ENCODE data around the gene SALL1.

Gene SALL1

DNA sequence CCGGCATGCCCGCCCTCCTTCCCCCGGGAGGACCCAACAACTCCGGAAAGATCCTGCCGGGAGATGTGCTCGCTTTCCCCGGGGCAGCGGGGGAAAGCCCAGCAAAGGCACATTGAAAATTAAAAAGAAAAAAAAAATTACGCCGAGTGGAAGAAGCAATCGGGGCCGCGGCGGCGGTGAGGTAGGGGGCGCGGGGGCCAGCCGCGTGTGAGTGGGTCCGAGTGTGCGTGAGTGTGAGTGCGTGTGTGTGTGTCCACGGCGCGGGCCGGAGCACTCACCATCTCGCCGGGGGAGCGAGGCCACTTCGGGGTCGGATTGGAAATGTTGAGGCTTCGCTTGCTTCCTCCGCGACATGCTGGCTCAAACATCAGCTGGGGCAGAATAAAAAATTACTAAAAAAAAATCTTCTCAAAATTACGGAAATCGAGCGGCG lies at the start of gene SALL1:
TSS of gene SALL1 (minus strand) at position 383 of the 433 bp plus-strand sequence. CDS start at position 354, 29 bp downstream.
- DNase-seq, result peak; percentile 78

DNA sequence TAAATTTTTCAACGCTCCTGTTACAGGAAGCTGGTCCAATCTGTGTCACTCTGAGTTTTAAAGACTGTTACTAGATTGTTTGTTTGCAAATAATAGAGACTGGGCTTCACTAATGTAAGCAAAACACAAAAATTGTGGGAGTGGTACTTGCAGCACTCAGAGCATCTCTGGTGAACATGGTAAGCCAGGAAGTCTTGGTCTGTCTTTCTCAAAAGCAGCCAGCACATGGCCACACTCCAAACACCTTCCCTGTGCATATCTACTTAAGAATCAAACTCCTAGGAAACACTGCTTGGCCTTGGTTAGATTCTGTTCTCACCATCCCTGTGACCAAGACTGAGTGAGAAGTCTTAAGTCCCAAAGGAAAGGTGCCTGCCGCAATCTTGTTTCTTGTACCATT lies 49.7 kb upstream of the SALL1 start:
- DNase-seq, result no peak

DNA sequence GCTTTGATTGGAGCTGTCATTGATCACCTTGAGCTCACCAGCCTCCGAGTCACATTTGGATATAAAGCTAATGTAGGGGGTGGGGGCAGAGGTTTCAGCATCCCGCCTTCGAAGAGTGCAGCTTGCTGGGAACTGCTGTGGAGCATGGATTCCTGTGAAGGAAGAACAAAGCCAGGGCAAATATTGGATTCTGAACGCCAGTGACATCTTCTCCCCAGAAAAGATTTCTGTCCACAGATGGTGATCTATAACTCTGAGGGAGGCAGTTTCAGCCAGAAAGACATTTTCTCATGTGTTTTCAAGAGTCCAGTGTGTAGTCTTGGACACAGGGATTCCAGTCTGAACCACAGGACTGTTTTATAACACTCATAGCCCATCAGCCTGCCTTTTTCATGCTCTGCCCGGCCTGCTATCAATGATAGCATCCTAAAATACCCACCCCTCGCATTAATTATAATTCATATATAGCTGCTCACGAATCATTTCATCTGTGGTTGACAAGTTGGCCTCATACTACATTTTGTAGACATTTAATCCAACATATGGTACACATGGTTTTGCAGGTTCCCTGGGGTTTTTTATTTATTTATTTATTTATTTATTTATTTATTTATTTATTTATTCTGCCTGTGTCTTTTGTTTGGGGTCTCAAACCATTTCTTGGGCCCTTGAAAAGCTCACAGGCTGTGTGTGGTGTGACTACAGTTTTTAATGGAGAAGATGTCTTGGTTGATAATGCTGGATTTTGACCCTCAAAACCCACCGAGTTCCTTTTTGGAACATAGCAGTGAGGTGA lies 47.1 kb upstream of the SALL1 start:
- DNase-seq, result peak; percentile 44

DNA sequence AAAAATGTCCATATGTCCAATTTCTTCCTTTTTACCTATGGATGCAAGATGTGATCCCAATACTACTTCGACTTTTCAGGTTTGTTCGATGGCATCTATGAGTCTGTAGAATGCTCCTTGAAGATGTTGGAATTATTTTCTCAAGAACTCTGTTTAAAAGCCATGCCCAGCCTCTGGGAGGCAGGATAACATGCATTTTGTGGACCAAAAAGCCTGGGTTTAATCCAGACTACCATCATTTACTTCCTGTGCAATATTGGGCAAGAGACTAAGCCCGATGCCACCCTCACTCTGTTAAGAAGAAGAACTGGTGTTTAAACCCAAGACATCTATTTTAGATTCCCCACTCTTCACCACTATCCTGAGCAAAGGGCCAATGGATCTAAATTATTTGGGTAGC lies 42.8 kb upstream of the SALL1 start:
- no peak for DNase-seq

DNA sequence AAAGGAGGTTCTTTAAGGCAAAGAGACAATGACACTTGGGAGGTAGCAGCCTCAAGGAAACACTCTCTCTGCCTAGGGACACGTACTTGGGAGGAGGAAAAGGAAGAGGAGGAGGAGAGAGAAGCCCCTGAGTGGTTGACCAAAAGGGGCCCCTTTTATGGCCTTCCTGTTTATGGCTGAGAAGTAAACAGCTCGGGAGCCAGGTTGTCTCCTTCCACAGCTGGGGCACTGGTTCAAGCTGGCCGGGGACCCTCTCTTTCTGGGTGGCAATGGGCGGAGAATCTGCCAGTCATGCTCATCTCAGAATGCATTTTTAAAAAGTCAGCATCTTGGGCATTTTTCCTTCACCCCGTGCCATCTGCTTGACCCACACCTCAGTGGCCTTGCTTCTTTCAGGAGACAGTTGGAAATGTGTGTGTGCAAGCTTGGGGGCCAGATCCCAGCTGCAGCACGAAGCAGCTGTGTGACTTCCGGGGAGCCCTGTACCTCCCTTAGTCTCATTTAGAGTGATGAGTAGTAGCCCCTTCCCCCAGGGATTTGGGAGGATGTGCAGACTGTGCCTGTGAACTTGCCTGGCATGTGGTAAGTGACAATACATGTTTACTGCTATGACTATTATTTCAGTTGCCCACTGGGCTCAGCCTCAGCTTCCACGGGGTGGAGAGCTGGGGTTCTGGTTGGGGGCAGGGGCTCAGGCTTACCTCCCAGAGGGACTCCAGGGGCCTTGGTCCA lies 33.8 kb upstream of the SALL1 start:
- DNase-seq, result peak; percentile 37

DNA sequence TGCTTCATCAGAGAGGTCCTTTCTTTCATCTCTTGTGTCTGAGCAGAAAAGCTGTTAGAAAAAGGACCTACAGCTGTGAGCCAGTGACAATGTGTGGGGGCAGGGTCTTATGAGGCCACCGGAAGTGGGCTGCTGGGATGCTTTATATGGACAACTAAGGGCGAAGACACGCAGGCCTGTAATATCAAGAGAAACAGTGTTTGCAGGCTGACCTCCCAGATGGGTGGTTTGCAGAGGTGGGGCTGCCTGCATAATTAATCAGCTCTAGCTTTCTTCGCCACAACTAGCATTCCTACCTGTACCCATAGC lies 30.4 kb upstream of the SALL1 start:
- DNase-seq, result no peak

DNA sequence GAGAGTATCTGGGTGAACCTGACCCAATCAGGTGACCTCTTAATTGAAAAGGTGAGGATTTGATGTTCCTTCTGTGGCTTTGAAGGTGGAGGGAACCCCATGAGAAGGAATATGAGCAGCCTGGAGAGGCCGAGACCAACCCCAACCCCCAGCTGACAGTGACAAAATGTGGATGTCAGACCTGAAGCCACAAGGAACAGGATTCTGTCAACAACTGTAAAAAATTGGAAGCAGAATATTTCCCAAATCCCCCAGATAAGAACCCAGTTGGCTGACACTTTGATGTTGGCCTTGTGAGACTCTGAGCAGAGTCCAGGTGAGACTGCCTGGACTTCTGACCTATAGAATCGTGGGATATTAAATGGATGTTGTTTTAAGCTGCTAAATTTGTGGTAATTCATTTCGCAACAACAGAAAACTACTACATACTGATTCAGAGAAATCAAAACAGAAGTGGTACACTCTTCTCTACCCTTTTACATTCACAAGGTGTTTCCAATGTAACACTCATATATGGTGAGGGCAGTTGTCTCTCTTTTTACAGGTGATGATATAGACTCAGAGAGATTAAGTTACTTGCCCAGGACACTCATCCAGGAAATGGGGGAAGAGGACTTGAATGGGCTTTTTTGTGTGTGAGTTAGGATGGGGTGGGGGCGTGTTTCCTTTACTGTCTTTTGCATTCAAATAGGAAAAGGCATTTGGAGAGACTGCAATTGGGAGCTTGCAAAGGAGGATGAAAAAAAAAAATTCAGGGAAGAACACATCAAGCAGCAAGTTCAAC lies 29.8 kb upstream of the SALL1 start:
- DNase-seq, result no peak

DNA sequence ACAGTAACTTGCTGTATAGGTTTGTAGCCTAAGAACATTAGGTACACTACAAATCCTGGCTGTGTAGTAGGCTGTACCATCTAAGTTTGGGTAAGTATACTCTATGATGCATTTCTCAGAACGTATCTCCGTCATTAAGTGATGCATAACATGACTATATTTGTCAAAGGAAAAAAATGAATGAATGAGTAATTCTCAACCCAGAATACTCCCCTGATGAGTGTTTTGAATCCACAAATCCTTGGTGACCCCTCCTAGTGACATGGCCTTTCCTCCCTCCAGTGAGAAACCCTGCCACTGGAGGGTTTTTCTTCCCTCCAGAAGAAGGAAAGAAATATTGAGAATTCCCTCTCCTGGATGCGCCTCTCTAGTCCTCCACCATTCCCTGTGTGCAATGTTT lies 24.0 kb upstream of the SALL1 start:
- DNase-seq, result no peak

DNA sequence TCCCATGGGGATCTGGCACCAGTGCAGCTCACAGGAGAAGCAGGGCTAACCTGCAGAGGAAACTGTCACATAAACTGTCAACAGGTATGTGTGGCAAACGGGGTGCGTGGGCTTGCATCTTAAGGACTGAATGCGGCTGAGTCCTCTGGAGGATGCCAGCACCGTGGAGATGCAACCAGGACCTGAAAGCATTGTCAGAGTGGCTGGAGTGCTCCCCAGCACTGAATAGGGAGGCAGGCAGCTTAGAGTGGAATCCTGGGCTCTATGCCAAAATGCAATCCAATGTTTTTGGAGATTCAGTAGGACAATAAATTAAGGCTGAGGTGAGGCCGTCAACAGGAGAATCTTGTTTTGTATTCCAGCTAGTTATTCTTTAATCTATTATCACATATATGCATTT lies 21.3 kb upstream of the SALL1 start:
- DNase-seq, result no peak

DNA sequence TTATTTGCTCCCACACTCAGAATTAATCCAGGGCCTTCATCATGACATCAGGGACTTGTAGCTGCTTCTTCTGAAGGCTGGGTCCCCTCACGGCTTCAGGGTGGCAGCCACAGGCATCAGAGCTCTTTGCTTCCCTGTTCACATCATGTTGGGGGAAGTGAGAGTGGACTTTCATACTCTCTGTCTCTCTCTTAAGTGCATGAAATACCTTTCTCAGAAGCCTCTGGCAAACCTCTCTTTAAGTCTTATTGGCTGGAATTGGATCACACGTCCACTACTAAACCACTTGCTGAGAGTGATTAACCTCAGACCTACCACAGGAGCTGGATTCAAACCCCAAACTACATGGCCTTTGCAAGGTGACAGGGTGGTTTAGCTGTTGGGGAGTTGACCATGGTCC lies 17.7 kb upstream of the SALL1 start:
- no peak for DNase-seq

DNA sequence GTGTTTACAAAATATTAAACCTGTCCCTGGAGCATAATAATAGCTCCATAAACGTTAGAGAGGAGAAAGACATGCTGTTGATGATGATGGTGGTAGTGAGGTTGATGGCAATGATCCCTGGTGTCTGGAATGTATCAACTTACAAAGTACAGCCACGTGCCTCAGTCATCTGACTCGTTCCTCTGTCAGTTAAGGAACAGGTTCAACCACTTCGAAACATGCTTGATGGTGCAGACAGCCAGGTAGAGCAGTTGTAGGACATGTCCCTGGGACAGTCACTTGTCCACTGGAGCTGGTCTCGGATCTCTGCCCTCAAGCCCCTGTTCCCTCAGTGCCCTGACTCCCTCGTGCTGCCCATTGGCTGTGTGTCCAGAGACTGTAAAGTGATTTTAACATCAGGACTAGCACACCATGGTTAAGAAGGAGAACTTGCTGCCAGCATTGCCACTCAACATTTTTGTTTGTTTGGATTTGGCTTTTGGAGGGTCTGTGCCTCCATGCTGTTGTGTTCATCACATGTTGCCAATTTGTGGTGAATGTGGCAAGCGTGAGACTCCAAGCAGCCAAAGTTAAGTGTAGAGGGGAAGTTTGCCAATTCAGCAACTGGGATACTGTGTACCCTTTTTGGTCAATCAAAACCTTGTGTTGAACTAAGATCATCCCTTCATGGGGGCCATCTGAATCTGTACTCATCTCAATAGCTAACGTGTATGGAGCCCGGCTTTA lies 16.3 kb upstream of the SALL1 start:
- no peak for DNase-seq

DNA sequence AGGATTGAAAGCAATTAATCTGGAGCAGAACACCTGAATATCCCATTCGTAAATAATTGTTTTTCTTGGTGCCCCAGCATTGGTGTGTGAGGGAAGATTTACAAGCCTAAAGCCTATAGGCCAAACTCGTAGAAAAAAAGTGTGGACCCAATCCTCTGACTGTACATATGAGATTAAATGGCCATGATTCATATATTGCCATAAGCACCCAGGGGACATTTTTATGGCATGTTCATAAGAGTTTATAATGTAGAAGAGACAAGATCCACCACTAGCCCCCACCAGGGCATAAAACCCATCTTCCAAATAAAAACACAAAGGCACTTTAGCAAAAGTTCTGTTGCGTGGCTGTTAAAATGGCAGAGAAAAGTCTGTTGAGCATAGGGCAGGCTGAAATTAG lies 15.5 kb upstream of the SALL1 start:
- no peak for DNase-seq

DNA sequence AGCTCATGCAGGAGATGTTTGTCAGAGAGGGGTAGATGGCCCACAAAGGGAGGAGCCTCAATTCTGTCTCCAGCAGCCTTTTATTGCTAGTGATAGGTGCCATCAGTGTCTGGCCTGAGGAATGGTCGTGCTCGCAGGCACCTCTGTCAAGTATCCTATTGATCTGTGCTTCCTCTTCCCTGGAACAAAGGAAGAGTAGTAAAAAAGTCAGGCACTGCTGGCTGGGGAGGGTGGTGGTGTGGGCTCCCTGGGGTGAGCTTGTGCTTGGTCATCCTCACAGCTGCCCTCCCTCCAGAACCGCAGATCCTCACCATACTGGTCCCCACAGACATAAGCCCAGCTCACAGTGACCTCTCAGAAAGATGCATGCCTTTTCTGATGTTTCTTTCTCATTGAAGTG lies 15.0 kb upstream of the SALL1 start:
- no peak for DNase-seq

DNA sequence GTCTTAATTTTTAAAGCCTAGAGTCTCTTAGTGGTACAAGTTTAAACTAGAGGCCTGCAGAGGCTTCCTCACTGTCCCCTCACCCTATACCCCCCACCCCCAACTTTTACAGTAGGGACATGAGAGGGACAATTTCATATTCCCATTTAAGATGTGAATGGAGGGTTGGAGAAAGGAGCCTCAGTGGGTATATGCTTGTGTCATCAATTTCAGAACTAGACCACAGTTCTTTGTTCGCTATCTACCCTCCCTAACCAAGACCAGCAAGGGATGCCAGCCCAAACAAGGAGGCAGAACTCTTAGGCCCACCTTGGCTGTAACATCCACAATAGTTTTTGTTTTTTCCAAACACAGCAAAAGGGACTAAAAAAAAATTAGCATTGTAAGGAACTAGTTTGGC lies 14.0 kb upstream of the SALL1 start:
- no peak for DNase-seq

DNA sequence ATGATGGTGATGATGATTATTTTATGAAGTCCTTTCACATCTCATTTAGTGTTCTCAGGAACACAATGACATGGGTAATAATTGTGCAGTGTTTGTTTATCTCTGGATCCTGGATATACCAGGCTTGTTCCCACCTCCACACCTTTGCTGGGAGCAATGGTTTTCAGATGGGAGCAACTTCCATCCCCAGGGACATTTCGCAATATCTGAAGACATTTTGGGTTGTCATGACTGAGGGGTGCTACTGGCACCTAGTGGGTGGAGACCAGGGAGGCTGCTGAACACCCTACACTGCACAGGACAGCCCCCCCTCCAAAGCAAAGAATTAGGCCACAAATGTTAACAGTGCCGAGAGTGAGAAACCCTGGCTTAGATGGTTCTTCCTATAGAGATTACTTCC lies 13.5 kb upstream of the SALL1 start:
- DNase-seq, result no peak

DNA sequence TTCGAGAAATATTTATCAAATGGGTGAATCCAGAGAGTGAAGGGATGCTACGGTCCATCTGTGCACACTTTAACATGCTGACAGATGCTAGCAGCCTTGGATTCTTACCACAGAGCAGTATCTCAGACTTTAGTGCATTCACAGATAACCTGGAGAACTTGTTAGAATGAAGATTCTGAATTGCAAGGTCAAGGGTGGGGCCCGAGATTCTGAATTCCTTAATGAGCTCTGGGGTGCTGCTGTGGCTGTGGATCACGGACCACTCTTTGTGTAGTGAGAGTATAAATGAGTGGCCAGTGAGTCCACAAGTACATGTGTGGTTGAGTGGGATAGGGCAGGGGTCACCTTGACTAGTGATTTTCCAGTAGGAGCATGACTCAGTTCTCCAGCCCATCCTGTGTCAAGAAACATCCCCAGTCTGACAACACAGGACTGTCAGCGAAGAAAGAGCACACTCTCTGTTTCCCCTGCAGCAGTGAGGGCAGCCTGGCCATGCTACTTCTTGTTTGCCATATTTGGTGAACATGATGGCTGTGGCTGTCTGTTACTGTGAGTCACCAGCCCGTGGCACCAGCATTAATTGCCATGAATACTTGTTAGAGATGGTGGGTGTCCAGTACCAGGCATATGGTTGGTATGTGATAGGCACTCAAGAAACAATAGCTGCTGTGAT lies 13.0 kb upstream of the SALL1 start:
- DNase-seq, result no peak

DNA sequence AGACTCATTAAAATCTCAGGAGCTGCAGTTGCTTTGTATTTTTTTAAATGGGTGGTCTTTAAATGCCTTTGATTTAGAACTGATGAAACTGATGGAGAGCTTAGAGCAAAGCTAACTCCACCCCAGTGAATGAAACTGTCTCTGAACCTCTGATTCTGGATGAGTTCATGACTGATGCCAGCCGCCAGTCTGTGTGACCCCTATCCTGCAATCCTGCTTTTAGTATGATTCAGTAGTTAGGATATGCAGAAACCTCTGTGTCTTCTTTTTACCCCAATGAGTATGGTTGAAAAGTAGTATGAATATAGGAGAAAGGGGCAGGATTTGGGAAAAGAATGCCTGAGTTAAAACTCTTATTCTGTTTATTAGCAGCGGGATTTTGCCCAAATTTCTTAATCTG lies 12.3 kb upstream of the SALL1 start:
- DNase-seq, result no peak

DNA sequence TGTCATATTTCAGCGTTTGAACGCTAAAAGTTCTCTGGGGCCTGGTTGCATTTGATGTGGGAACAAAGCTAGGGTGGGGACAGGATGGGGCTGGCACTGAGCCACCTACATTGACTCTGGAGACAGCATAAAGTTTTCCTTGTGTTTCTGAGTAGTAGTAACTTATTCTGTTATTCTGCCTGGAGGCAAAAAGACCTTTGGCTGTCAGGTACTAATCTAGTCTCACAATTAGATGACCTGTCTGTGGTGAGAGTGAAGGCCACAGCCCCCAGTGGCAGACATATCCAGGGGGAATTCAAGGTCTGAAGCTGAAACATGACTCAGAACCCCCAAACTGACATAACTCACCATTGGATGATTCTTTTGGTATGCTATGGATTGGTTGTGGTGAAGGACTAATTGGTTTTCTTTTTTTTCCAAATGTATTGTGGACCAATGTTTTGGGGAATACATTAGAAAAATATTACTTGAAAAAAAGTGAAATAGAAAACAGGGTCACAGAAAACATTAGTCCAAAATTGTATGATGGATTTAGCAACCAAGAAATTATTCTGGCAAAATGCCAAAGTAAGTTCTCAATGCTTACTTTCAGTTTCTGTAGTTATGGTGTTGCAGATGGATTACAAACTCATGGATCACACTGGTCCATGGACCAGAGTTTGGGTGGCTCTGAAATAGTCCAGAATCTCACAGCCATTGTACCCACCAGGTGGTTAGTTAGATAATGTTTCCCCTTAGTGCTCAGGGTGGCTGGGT lies 10.5 kb upstream of the SALL1 start:
- no peak for DNase-seq

DNA sequence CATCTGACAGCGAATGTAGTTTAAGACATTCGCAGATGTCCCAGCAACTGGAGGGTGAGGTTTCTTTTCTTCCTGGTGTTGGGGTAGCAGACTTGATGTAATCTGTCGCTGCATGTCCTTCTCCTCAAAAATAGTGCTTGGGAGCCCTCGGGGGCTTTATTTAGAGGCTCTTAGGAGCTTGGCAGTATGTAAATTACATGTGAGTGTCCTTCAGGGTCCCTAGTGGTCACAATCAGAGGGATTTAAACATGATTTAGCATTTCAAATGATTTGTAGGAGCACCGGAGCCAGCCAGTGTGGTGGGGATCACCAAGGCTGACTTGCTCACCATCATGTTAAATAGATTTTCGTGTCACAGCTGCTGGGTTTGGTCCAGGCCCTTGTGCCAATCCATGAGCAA lies 8.8 kb upstream of the SALL1 start:
- no peak for DNase-seq

DNA sequence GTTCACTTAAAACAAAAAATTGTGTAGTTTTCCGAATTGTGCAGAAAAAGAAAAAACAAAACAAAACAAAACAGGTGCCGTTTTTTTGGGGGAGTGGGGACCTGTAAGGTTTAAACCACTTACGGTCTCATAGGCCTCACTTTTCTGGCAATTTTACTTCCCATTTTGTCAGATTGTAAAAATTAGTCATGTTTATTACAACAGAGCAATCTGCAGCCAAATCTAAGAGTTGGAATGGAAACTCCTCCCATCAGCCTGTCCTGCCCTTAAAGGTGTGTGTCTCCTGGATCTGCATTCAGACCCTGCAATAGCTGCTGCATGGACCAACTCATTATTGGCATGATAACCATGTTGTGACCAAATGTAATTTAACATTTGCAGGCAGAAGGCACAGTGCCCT lies 8.2 kb upstream of the SALL1 start:
- DNase-seq, result no peak

DNA sequence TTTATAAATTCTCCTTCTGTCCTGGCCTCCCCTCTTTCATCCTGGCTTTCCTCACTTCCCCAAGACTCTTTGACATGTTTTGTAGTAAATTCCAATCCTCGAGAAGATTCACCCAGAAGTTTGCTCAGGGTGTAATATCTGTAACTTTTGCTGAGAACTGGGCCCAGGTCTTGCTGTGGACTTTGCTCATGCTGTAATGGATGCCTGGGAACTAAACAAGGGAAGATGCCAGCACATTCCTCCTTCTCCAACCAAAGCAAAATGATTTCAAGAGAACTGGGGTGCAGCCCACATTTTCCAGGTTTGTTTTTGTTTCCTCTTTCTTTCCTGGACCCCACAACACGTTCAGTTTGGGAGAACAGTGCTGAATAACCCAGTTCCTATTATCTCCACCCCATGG lies 6.6 kb upstream of the SALL1 start:
- DNase-seq, result no peak

DNA sequence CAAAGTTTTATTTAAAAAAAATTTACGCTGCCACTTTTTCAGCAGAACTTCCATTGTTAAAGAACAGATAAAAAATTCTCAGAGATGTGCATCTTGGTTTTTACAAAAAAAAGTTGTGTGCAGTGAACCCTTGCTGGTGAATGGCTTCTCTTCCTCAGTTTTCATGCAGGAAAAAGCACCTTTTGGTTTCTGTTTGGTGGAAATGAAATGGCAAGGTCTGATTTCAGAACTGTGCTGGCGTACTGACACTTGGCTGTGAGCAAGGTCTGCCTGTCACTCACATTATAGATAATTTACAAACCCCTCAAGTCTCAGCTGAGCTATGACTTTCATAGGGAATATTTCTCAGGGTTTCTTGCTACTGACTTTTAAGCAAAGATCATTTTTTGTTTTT lies 5.7 kb upstream of the SALL1 start:
- no peak for DNase-seq

Measured in retina (tissue), 1 donor.